ENCODE data around the gene ADGB.

Gene ADGB

GRCh38 chr6:146634022-146634421, 35.2 kb downstream of the ADGB start:
- no peak for DNase-seq (ENCODE audit: low spot score)

DNA sequence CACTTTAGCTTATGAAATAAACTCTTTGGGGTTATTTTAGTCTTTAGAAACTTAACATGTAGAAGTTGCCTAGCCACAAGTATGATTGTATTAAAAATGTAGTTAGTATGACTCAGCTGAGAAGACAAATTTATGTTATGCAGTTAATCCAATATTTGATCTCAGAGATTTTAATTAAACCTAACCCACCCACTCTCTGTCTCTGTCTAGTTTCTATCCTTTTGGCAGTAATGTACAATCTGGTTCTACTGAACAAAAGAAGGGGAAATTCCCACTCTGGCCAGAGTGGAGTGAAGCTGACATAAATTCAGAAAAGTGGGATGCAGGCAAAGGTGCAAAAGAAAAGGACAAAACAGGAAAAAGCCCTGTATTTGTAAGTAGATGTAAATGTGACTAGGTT, 36.4 kb downstream of the ADGB start:
- no peak for DNase-seq (ENCODE audit: low spot score)

DNA sequence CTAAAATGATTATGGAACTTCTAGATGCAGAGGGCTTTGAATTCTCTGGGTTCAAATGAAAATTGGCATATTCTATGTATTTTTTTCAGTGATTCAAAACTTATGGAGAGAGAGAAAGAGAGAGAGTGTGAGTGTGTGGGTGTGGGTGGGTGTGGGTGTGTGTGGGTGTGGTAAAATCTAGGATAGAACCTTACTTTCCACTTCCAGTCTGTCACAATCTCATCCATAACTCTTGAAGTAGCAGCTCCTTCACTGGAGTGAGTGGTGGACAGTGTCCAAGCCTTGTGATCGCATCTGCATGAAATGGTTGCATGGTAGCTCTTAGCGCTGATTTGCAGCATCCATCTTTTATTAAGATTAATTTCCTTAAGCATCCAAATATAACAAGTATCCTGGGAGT, 37.7 kb downstream of the ADGB start:
- DNase-seq (ENCODE audit: low spot score) = no peak

DNA sequence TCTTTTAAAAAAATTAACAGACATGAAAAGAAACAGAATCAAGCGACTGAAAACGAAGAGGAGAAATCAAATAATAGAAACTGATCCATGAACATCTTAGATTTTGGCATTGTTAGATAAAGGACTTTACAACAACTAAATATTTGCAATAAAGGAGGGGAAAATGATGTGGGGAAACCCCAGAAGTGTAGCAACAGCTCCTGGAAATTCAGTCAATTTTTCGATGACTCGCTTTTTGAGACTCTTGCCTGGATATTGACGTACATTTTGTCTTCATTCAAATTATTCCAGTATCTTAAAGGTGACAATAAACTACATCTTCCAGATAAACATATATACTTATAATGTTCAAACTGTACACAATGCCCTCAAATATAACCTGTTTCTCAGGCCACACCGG, 44.1 kb downstream of the ADGB start:
- no peak for DNase-seq (ENCODE audit: low spot score)

DNA sequence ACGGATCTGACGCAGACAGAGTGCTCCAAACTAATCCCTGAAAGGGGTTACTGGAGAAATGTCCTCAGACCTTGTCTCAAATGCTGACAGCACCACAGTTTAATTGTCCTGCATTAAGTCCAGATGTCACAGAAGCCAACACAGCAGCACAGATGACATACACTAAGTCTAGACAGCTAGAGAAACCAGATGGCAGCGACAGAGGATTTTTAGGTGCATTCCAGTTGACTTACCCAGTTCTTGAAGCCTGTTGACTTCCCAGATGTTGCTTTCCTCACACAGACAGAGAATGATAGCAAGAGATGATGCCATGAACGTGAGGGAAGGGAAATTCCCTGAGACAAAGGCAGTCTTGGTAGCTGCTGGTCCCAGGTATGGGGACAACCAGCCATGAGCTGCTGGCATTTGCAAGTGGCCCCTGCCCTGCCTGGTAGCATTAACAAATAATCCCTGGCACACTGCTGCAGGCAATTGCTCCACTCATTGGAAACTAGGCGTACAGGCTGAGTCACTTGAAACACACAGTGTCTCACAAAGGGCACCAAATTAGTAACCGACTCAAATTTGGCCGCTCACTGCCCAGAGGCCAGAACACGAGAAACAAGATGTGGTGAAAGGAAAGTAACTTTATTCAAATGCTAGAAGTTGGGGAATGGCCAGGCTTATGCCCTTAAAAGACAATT, 52.2 kb downstream of the ADGB start:
- peak; percentile 21 for DNase-seq (ENCODE audit: low spot score)

- DNase-seq (ENCODE audit: low spot score) = no peak
Measured at GRCh38 chr6:146651482-146651863, 52.7 kb downstream of the ADGB start.

DNA sequence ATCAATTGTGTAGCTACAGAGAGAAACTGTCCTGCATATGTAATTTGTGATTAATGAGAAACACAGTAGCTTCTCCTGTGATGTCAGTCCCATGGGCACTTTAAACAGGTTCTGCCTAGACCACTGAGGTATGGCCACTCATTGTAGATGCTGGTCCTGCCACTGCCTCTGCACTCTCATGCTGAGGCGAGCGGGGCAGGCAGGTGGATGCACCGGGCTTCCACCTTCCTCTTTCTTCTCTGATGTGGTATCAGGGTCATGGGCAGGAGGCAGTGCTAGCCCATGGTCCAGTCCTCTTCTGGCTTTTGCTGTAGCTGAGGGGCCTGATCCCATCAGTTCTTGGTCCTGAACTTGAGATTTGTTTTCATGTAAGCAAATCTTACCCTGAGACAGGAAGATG, 58.7 kb downstream of the ADGB start:
- DNase-seq (ENCODE audit: low spot score) = no peak

GRCh38 chr6:146664871-146665360, 66.1 kb downstream of the ADGB start:
- DNase-seq (ENCODE audit: low spot score) = no peak

DNA sequence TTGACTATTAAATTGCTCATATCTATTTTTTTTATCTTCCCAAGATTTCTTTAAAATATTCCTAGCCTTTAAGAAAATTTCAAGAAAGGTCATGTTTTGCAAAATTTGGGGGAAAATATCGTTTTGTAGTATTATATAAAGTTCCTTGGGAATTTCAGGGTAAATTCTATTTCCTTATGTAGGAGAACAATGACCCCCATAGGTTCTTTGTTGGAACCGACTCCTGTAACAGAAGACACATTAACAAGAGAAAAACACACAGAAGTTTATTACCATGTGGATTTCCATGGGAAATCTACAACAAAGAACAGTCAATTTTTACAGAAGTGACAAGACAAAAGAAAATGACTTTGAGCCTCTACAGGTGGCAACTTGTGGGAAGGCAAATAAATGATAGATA, 68.1 kb downstream of the ADGB start:
- no peak for DNase-seq (ENCODE audit: low spot score)

- DNase-seq (ENCODE audit: low spot score) = no peak
Measured at GRCh38 chr6:146670161-146670560, 71.4 kb downstream of the ADGB start.

GRCh38 chr6:146673069-146673468, 74.3 kb downstream of the ADGB start:
- DNase-seq (ENCODE audit: low spot score) = no peak

DNA sequence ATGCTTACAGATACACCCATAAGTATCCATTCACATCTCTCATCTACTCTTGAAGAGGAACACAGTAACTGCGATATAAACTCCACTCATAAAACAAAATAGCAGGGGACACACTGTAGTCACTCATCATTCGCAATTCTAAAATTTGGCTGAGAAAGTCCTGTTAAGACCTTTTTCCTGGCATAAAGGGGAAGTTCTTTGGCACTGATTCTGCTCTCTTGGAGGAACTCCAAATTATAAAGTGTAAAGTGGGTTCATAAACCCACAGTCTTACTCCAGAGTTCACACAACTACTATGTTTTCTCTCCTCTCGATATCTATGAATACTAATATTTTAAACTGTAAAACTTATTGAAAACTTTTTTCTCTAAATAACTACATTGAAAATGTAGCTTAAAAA, 80.6 kb downstream of the ADGB start:
- no peak for DNase-seq (ENCODE audit: low spot score)

- no peak for DNase-seq (ENCODE audit: low spot score)
Measured at GRCh38 chr6:146682919-146683318, 84.1 kb downstream of the ADGB start.

DNA sequence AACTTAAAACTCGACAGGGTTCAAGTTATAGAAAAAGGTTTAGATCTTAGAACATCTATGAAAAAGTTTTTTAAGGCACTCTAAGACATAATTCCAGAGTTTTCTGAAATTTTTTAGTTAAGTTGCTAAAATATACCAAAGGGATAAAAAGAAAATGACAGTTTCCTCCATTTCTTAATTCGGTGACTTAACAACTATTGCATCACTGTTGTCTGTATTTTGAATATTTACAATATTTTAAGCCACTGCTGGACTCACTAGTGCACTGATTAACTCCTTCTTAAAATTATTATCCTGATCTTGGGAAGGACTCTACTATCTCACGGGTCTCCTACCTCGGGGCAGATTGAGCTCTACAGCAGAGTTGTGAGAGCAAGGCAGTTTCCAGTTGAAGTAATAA, 91.0 kb downstream of the ADGB start:
- no peak for DNase-seq (ENCODE audit: low spot score)

DNA sequence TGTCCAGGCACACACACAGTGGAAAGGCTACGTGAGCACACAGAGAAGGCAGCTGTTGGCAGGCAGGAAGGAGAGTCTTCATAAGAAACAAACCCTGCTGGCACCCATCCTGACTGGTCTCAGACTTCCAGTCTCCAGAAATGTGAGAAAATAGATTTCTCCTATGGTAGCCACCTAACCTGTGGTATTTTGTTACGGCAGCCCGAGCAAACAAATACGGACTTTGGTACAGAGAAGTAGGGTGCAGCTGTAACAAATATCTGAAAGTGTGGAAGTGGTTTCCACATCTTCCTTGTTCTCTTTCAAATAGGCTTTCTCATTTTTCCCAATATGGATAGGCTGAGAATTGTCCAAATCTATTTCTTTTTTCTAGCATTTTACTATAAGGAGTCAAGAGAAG, 94.6 kb downstream of the ADGB start:
- no peak for DNase-seq (ENCODE audit: low spot score)

DNA sequence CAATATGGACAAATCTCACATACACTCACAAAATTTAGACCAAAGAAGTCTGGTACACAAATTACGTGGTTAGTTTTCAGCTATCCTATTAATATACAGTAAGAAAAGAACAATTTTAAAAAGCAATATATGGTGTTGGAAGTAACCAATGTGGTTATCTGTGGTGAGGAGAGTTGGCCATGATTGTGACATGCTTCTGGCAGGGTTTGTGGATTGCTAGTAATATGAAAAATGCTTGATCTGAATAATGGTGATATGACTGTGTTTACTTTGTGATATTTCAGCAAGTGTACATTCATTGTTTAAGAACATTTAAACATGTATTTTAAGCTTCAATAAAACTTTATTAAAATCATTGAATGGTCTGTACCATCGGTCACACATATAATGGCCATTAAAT, 99.1 kb downstream of the ADGB start:
- no peak for DNase-seq (ENCODE audit: low spot score)

DNA sequence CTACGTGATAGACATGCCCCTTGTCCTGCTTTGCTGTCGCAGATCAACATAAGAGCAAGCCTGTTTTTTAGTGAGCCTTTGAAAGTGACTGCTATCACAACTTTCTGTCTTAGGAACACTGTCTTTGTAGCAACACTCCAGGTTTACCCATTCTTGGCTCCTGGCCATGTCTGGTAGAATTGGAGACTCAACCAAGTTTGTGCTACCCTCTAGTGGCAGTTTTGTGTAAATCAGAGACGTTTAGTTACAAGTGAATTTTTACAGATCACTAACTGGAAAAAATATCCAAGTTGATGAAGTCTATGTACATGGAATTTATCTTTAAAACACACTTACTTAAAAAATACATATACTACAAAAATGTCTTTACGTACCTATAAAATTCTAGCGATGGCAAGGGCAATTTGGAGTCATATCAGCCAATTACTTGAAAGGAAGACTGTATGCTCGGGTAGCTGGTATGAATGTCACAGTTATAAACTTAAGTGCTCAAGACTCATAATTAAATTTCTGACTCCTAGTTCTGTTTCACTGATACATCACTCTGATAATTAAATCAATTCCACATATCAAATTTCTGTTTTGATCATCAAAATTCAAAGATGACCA, 101.4 kb downstream of the ADGB start:
- peak; percentile 77 for DNase-seq (ENCODE audit: low spot score)

GRCh38 chr6:146701632-146702031, 102.9 kb downstream of the ADGB start:
- DNase-seq (ENCODE audit: low spot score) = no peak

GRCh38 chr6:146709036-146709622, 110.4 kb downstream of the ADGB start:
- no peak for DNase-seq (ENCODE audit: low spot score)

- DNase-seq (ENCODE audit: low spot score) = no peak
Measured at GRCh38 chr6:146719387-146719786, 120.6 kb downstream of the ADGB start.

- DNase-seq (ENCODE audit: low spot score) = no peak
Measured at GRCh38 chr6:146739696-146740095, 140.9 kb downstream of the ADGB start.

DNA sequence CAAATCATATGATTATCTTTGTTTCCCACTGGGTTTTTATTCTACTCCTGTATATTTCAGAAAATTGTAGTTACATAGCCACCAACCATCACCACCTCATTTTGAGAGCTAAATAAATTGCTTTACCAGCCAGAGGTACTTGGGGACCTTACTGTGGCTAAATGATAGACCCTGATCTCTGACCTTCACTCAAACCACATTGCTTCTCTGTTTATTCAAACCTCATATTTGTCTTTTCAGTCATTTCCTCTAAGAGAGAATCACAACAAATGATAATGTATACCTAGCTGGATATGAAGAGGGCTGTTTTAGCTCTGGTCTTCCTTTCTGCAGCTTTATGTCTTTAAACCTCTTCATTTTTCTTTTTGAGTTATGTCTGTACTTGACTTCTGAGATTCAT, 142.8 kb downstream of the ADGB start:
- DNase-seq (ENCODE audit: low spot score) = no peak

DNA sequence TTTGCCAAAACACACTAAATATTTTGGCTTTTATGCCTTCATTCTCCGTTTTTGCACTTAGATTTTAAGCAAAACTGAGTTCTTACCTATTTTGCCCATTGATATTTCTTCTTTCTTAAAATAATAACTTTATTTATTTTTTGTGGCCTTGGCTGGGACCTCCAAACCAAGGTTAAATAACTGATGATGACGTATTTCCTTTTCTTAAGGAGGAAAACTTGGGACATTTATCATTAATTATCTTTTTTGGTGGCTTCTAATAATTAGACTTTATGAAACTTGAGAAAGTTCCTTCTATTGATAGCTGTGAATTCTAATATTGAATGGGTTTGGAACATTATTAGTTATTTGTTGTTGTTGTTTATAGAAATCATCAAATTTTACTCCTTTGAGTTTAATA, 154.5 kb downstream of the ADGB start:
- DNase-seq (ENCODE audit: low spot score) = no peak

DNA sequence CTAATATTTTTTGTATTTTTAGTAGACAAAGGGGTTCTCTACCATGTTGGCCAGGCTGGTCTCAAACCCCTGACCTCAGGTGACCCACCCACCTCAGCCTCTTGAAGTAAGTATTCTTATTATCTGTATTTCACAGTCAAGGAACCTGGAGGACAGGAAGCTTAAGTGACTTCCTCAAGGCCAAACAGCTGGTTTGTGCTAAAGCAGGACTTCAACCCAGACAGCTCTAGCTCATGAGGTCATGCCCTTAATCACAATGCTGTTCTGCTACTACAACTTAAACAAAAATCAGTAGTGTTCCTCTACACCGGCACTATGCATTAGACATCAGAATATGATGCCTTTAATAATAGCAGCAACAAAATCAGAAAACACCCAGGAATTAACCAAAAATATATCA, 168.9 kb downstream of the ADGB start:
- DNase-seq (ENCODE audit: low spot score) = no peak
